IMR-90 (cell line): ENCODE results near the gene CAMK2D. TPM values are rescaled to one million over a fixed set of nuclear protein-coding genes. Genes with fewer than 3 reads are reported as not detected.

ENCODE experiments used
- ATAC-seq: fragments of 200-7000 bp; cut with Tn5 transposase; 2 replicates; pipeline ENCODE4 v1.9.1; 2020; ENCODE audit warnings: low read depth, mild to moderate bottlenecking, moderate library complexity
- BruUV-seq: library from RNA; stranded (reverse); fragments of 400-500 nt; replicated peaks from 2 replicates; lab custom pipeline; 2021; lab: Mats Ljungman, UMichigan
- CTCF ChIA-PET: fragments of 300-600 bp; formaldehyde crosslinking; extraction: SDS; loops from one replicate; lab custom pipeline; 2021; ENCODE audit warnings: antibody characterized with exemption; lab: Yijun Ruan, JAX
- POLR2A ChIA-PET: fragments of 300-600 bp; sonication (Branson Sonifier 250); formaldehyde crosslinking; loops from one replicate; lab custom pipeline; 2022; ENCODE audit warnings: antibody characterized with exemption; ENCODE audit not compliant: unreplicated experiment; lab: Charles Lee
- DNase-seq: peaks from one replicate; pipeline ENCODE4 v3.0.0; 2013
- H2AFZ ChIP-seq: replicated peaks from 2 replicates; pipeline ENCODE3; 2013; ENCODE audit warnings: low read length, mild to moderate bottlenecking; ENCODE audit not compliant: poor library complexity
- H2AK5ac ChIP-seq: 2 replicates; pipeline ENCODE4 v1.6.1; 2013; ENCODE audit warnings: low read depth, low read length, inconsistent platforms
- H2AK9ac ChIP-seq: replicated peaks from 2 replicates; pipeline ENCODE3; 2013; ENCODE audit warnings: mild to moderate bottlenecking, low read depth, low read length, moderate library complexity; ENCODE audit not compliant: poor library complexity
- H2BK120ac ChIP-seq: 2 replicates; pipeline ENCODE4 v1.6.1; 2013; ENCODE audit warnings: low read depth, low read length, inconsistent platforms
- H2BK15ac ChIP-seq: 3 replicates; pipeline ENCODE4 v1.6.1; 2013; ENCODE audit warnings: low read depth, low read length, inconsistent platforms
- H2BK20ac ChIP-seq: 2 replicates; pipeline ENCODE4 v1.6.1; 2013; ENCODE audit warnings: low read depth, mild to moderate bottlenecking, inconsistent platforms, low read length, moderate library complexity
- H2BK5ac ChIP-seq: 2 replicates; pipeline ENCODE4 v1.6.1; 2013; ENCODE audit warnings: mild to moderate bottlenecking, low read depth, low read length, inconsistent platforms; ENCODE audit not compliant: poor library complexity, severe bottlenecking
- H3K14ac ChIP-seq: replicated peaks from 2 replicates; pipeline ENCODE4 v1.6.1; 2013; ENCODE audit warnings: low read depth, low read length, inconsistent platforms
- H3K18ac ChIP-seq: 2 replicates; pipeline ENCODE4 v1.6.1; 2013; ENCODE audit warnings: low read depth, low read length, control low read depth
- H3K23ac ChIP-seq: 2 replicates; pipeline ENCODE4 v1.6.1; 2013; ENCODE audit warnings: low read depth, low read length, inconsistent platforms
- H3K27ac ChIP-seq: 2 replicates; pipeline ENCODE4 v1.5.1; 2013; ENCODE audit warnings: mild to moderate bottlenecking, control low read depth, low read length; ENCODE audit not compliant: insufficient read depth
- H3K27me3 ChIP-seq: 2 replicates; pipeline ENCODE4 v1.6.1; 2013; ENCODE audit warnings: low read length; ENCODE audit not compliant: control insufficient read depth, insufficient read depth
- H3K36me3 ChIP-seq: 2 replicates; pipeline ENCODE4 v1.6.1; 2013; ENCODE audit warnings: low read length, mixed read lengths; ENCODE audit not compliant: control insufficient read depth, insufficient read depth
- H3K4ac ChIP-seq: 2 replicates; pipeline ENCODE4 v1.6.1; 2013; ENCODE audit warnings: low read depth, low read length, inconsistent platforms
- H3K4me1 ChIP-seq: 2 replicates; pipeline ENCODE4 v1.6.1; 2013; ENCODE audit warnings: low read length, mixed read lengths; ENCODE audit not compliant: control insufficient read depth, insufficient read depth
- H3K4me2 ChIP-seq: 2 replicates; pipeline ENCODE4 v1.6.1; 2013; ENCODE audit warnings: low read depth, mild to moderate bottlenecking, control low read depth, low read length, moderate library complexity
- H3K4me3 ChIP-seq: 2 replicates; pipeline ENCODE4 v1.5.1; 2013; ENCODE audit warnings: low read depth, mild to moderate bottlenecking, control low read depth, low read length, moderate library complexity; ENCODE audit not compliant: insufficient read depth
- H3K56ac ChIP-seq: 2 replicates; pipeline ENCODE4 v1.6.1; 2013; ENCODE audit warnings: low read length, inconsistent platforms; ENCODE audit not compliant: insufficient read depth; ENCODE audit errors: extremely low read depth
- H3K79me1 ChIP-seq, 2 experiments: 2 replicates each; pipeline ENCODE4 v1.6.1; 2013; ENCODE audit warnings: low read length in 2 of 2, inconsistent platforms in 1 of 2, low read depth in 1 of 2
- H3K9ac ChIP-seq: 2 replicates; pipeline ENCODE4 v1.6.1; 2013; ENCODE audit warnings: low read depth, low read length, control low read depth
- H3K9me1 ChIP-seq: 2 replicates; pipeline ENCODE4 v1.6.1; 2013; ENCODE audit warnings: low read length, inconsistent platforms; ENCODE audit not compliant: insufficient read depth
- H3K9me3 ChIP-seq: 2 replicates; pipeline ENCODE4 v1.6.1; 2013; ENCODE audit warnings: low read length; ENCODE audit not compliant: control insufficient read depth, insufficient read depth
- H4K20me1 ChIP-seq: 2 replicates; pipeline ENCODE4 v1.6.1; 2013; ENCODE audit warnings: low read length, inconsistent platforms; ENCODE audit not compliant: insufficient read depth
- H4K5ac ChIP-seq: 2 replicates; pipeline ENCODE4 v1.6.1; 2013; ENCODE audit warnings: mild to moderate bottlenecking, low read depth, low read length, control low read depth
- H4K8ac ChIP-seq, 2 experiments: 2 replicates each; pipeline ENCODE4 v1.6.1; 2013; ENCODE audit warnings: low read depth in 2 of 2, low read length in 2 of 2, control low read depth in 1 of 2, inconsistent platforms in 1 of 2
- H4K91ac ChIP-seq: 2 replicates; pipeline ENCODE4 v1.6.1; 2013; ENCODE audit warnings: low read depth, low read length, inconsistent platforms; ENCODE audit not compliant: insufficient read depth
- BHLHE40 ChIP-seq: fragments of 150-350 bp; IDR thresholded peaks from 2 replicates; pipeline ENCODE4 v1.6.1; 2016; ENCODE audit warnings: mild to moderate bottlenecking, low read depth, low read length
- CHD1 ChIP-seq: IDR thresholded peaks from 2 replicates; pipeline ENCODE4 v1.6.1; 2012; ENCODE audit warnings: low read depth, low read length, improper control_type of control experiment
- FOS ChIP-seq: fragments of 150-350 bp; IDR thresholded peaks from 2 replicates; pipeline ENCODE4 v1.6.1; 2016; ENCODE audit warnings: low read depth, low read length
- MAFK ChIP-seq: IDR thresholded peaks from 2 replicates; pipeline ENCODE4 v1.6.1; 2012; ENCODE audit warnings: low read depth, low read length, improper control_type of control experiment
- MXI1 ChIP-seq: IDR thresholded peaks from 2 replicates; pipeline ENCODE4 v1.6.1; 2012; ENCODE audit warnings: low read depth, mild to moderate bottlenecking, low read length, moderate library complexity, borderline replicate concordance
- NFE2L2 ChIP-seq: fragments of 150-350 bp; IDR thresholded peaks from 2 replicates; pipeline ENCODE4 v1.6.1; 2016; ENCODE audit warnings: low read depth, mild to moderate bottlenecking, low read length
- POLR2A ChIP-seq: IDR thresholded peaks from 2 replicates; pipeline ENCODE4 v1.6.1; 2012; ENCODE audit warnings: mild to moderate bottlenecking, low read depth, low read length
- RAD21 ChIP-seq: IDR thresholded peaks from 2 replicates; pipeline ENCODE4 v1.6.1; 2012; ENCODE audit warnings: low read length, improper control_type of control experiment
- RFX5 ChIP-seq: IDR thresholded peaks from 2 replicates; pipeline ENCODE4 v1.8.0; 2012; ENCODE audit warnings: low read depth, mild to moderate bottlenecking, low read length, moderate library complexity
- SMC3 ChIP-seq: fragments of 150-350 bp; IDR thresholded peaks from 2 replicates; pipeline ENCODE4 v1.6.1; 2016; ENCODE audit warnings: low read depth, mild to moderate bottlenecking, antibody characterized with exemption, low read length, moderate library complexity
- WGBS, 2 experiments: methylation state at CpG; one replicate each; pipeline versions ENCODE4 v1.1.5 to v1.1.7; 2013; ENCODE audit warnings: missing lambda C conversion rate in 2 of 2; ENCODE audit not compliant: insufficient read length in 1 of 2; ENCODE audit errors: extremely low coverage in 2 of 2; 5-methylcytosine and 5-hydroxymethylcytosine counted together
- dilution Hi-C: fragments of 300-500 bp; cut with HindIII; formaldehyde crosslinking; loops from one replicate; pipeline ENCODE4 v1.14.3; 2018; ENCODE audit warnings: low sequenced_read_pairs; ENCODE audit not compliant: unreplicated experiment
- in situ Hi-C: fragments of 300-500 bp; cut with MboI; formaldehyde crosslinking; loops from 3 replicates; pipeline ENCODE4 v1.14.3; 2019; ENCODE audit warnings: low sequenced_read_pairs, inconsistent platforms, mixed read lengths
- intact Hi-C: fragments of 100-400 bp; cut with micrococcal nuclease; formaldehyde crosslinking; loops from 2 replicates; pipeline ENCODE4 v1.10.0; 2022
- polyA plus RNA-seq, 3 experiments: library from polyadenylated mRNA; depleted of rRNA; stranded (reverse); fragments of >200 nt; gene quantifications; 2 replicates each; pipeline ENCODE4 v1.2.3, GENCODE V29; 2012; ENCODE audit warnings: low replicate concordance in 1 of 3
- total RNA-seq: library from RNA; depleted of rRNA; stranded (reverse); fragments of >200 nt; gene quantifications from 2 replicates; pipeline ENCODE4 v1.2.3, GENCODE V29; 2012
- TF ChIP-seq, protein P1 (sequence below): conservative IDR thresholded peaks from 2 replicates; pipeline ENCODE4 v1.5.1; 2012; ENCODE audit warnings: mild to moderate bottlenecking, low read depth, low read length, improper control_type of control experiment

CAMK2D gene
- total and polyA plus RNA-seq, 2 of the 4 experiments (the other 2 are of a cell fraction), result 44.6 to 156 TPM

DNA sequence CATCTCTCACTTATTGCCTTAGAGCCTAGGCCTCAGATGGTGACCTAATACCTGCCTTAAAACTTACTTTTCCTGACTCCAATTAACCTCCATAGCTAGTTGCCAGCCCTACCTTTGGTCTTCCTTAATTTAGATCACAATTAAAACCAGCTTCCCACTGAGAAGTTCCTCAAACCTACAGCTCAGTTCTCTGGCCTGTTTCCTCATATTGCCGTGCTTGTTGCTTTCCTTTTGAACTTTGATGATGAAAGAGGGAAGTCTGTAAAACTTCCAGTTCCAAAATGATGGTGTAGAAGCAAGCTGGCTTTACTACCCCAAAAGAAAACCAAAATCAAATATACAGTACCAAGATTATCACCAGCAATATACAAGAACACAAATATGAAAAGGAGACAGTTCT, 28.9 kb upstream of the CAMK2D start:
- Histone ChIP-seq H2BK15ac (no peak overlapping the region), H4K20me1 (no peaks in the 10 kb centered on the region), H3K23ac (no peak overlapping the region), H2BK5ac (no peak overlapping the region), H4K91ac (no peak overlapping the region; the same call in 1 of the 2 replicates), H3K36me3 (no peaks in the 10 kb centered on the region), H2AK5ac (no peak overlapping the region), H3K4ac (no peak overlapping the region), H3K18ac (no peak overlapping the region), H3K4me2 (no peak overlapping the region), H2BK120ac (no peak overlapping the region), H3K56ac (no peak overlapping the region), H3K14ac (no peak overlapping the region), H3K9ac (no peak overlapping the region), H3K27me3 (no peaks in the 10 kb centered on the region), H3K4me3 (no peak overlapping the region), H3K9me3 (peaks cover 4% of the 10 kb centered on the region), H4K8ac (no peak overlapping the region), H4K5ac (no peak overlapping the region), H3K4me1 (no peaks in the 10 kb centered on the region), H2AK9ac (no peak overlapping the region), H2AFZ (no peak overlapping the region), H3K79me1 (no peaks in the 10 kb centered on the region), H3K27ac (no peak overlapping the region), H2BK20ac (no peak overlapping the region), H3K9me1 (no peaks in the 10 kb centered on the region)
- BruUV-seq, result no TSS peak
- TF ChIP-seq RAD21, result no peak
- TF ChIP-seq CHD1, result no peak
- no peak for TF ChIP-seq MAFK
- TF ChIP-seq SMC3, result no peak
- TF ChIP-seq FOS, result no peak
- TF ChIP-seq, protein P1, sequence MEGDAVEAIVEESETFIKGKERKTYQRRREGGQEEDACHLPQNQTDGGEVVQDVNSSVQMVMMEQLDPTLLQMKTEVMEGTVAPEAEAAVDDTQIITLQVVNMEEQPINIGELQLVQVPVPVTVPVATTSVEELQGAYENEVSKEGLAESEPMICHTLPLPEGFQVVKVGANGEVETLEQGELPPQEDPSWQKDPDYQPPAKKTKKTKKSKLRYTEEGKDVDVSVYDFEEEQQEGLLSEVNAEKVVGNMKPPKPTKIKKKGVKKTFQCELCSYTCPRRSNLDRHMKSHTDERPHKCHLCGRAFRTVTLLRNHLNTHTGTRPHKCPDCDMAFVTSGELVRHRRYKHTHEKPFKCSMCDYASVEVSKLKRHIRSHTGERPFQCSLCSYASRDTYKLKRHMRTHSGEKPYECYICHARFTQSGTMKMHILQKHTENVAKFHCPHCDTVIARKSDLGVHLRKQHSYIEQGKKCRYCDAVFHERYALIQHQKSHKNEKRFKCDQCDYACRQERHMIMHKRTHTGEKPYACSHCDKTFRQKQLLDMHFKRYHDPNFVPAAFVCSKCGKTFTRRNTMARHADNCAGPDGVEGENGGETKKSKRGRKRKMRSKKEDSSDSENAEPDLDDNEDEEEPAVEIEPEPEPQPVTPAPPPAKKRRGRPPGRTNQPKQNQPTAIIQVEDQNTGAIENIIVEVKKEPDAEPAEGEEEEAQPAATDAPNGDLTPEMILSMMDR, result no peak
- TF ChIP-seq POLR2A, result no peak
- TF ChIP-seq RFX5, result no peak
- TF ChIP-seq NFE2L2, result no peak
- no peak for TF ChIP-seq BHLHE40
- no peak for TF ChIP-seq MXI1
- in situ Hi-C loops, result no loop called here
- ChIA-PET CTCF (no interaction called here), POLR2A (no interaction called here)
- ATAC-seq (no peak), DNase-seq (no peak)
- intact Hi-C loops, result no loop called here
- WGBS, 2 experiments, result no CpG with 5 or more reads among the region's 1 CpG
- dilution Hi-C loops, result no loop called here
